H1 (cell line): ENCODE results near the gene HHIPL2. TPM values are rescaled to one million over a fixed set of nuclear protein-coding genes. Genes with fewer than 3 reads are reported as not detected.

Source experiments
- BRCA1 ChIP-seq: IDR thresholded peaks from 2 replicates; pipeline ENCODE4 v1.6.1; 2012; ENCODE audit warnings: low read depth, low read length, improper control_type of control experiment
- HDAC2 ChIP-seq, 2 experiments: fragments of 300-600 bp in 1 of 2; sonication (generic) in 1 of 2; IDR thresholded peaks; 2 replicates each; pipeline ENCODE4 v1.6.1; 2011 to 2012; ENCODE audit warnings: low read depth in 2 of 2, low read length in 2 of 2, mild to moderate bottlenecking in 2 of 2, moderate library complexity in 2 of 2, borderline replicate concordance in 1 of 2, inconsistent platforms in 1 of 2
- SAP30 ChIP-seq: fragments of 300-600 bp; sonication (generic); IDR thresholded peaks from 2 replicates; pipeline ENCODE4 v1.7.1; 2012; ENCODE audit warnings: low read length, moderate library complexity, mild to moderate bottlenecking, inconsistent platforms; ENCODE audit not compliant: insufficient read depth, insufficient replicate concordance
- SP2 ChIP-seq: IDR thresholded peaks from 2 replicates; pipeline ENCODE4 v1.6.1; 2012; ENCODE audit warnings: mild to moderate bottlenecking, low read length, inconsistent platforms
- SUZ12 ChIP-seq: fragments of 200-600 bp; sonication (generic); IDR thresholded peaks from 2 replicates; pipeline ENCODE4 v1.6.1; 2012; ENCODE audit warnings: mild to moderate bottlenecking, inconsistent platforms, low read length, moderate library complexity, mixed read lengths
- polyA plus RNA-seq, 7 experiments: library from polyadenylated mRNA; depleted of rRNA in 3 of 7; stranded (reverse) in 5 of 7; unstranded in 2 of 7; fragments of >200 nt in 5 of 7; fragments of 200-250 nt in 2 of 7; gene quantifications; 1 replicate in 5 of 7; 2 replicates in 1 of 7; 4 replicates in 1 of 7; pipeline versions ENCODE4 v1.2.1 to v1.2.3, GENCODE V29; 2011 to 2013; ENCODE audit warnings: missing spikeins in 2 of 7, mixed read lengths in 2 of 7
- total RNA-seq: library from RNA; stranded (reverse); fragmentation: NEBNext Ultra II Directional; extraction: Animal tissue kit (Norgen Biotek cat#: 25700); gene quantifications from 2 replicates; pipeline ENCODE4 v1.2.1, GENCODE V29; 2021

The HHIPL2 gene
- total and polyA plus RNA-seq, 2 of the 8 experiments (the other 6 are each of a cell fraction or from before 2014, with no cell fraction given), result 0.08 TPM; not detected in 1

DNA sequence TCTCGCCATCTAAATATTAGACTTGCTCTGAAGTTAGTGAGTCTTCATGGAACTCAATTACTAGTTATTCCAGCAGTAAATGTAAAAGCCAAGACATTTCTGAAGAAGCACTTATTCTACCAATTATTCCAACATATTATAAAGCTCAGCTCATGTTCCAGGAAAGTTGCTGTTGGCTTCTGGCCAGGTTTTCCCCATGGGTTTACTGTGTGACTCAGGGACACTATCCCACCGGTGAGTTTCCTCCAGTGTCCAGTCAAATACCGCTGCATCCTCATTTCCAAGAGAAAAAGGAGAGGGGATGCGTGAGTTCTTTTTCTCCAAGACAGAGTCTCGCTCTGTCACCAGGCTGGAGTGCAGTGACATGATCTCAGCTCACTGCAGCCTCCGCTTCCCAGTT lies 9.2 kb upstream of the HHIPL2 start (continued):
- no peak for TF ChIP-seq SP2
- no peak for TF ChIP-seq HDAC2 (IDR thresholded peaks at IDR 0.05; ENCODE audit: borderline replicate concordance in 1 of 2, low read depth in 2 of 2, low read length in 2 of 2)
- no peak for TF ChIP-seq SAP30
- TF ChIP-seq SUZ12, result no peak
- TF ChIP-seq BRCA1, result no peak
